ENCODE data around the gene MBOAT1. TPM values are rescaled to one million over a fixed set of nuclear protein-coding genes. Genes with fewer than 3 reads are reported as not detected.

Gene MBOAT1
- polyA plus RNA-seq (2.2 to 5.7 TPM (median 4.9 TPM) in 3 replicates), polyA minus RNA-seq (3.4 to 12.9 TPM (median 6.6 TPM) in 3 replicates)
- 0.72 TPM for polyA plus RNA-seq (2011; ENCODE audit: low read depth)
- 0.62 and 1.7 TPM in 2 replicates for polyA plus RNA-seq (2011; cell fraction: cytosol; rRNA removed)
- 6.8 and 8.3 TPM in 2 replicates for polyA plus RNA-seq (2011; cell fraction: nucleus; rRNA removed)
- polyA plus RNA-seq (2012; ENCODE audit: low replicate concordance): 1.1 and 4.1 TPM in 2 replicates
- polyA minus RNA-seq (2011; cell fraction: cytosol; rRNA and poly(A)+ RNA removed): 2.9 TPM
- polyA minus RNA-seq (2011; cell fraction: nucleus; rRNA and poly(A)+ RNA removed): 4.2 and 8.5 TPM in 2 replicates

- peak within 1 kb of the TSS; percentile 99 for H3K4me2 ChIP-seq (ENCODE audit: control insufficient read depth, extremely low read depth, insufficient read depth, low read depth, low read length)
- no peaks in the 10 kb centered on the region for H4K20me1 ChIP-seq (ENCODE audit: control insufficient read depth, extremely low read depth, insufficient read depth, low read length)
- peak within 1 kb of the TSS; percentile 88 for H3K9ac ChIP-seq (ENCODE audit: control insufficient read depth, extremely low read depth, insufficient read depth, low read length)
- TF ChIP-seq EZH2 (IDR thresholded peaks at IDR 0.05; ENCODE audit: low read length) (no peak), CTCF (optimal IDR thresholded peaks at IDR 0.05 in 1 of 3, IDR thresholded peaks at IDR 0.05 in 1 of 3, conservative IDR thresholded peaks at IDR 0.05 in 1 of 3; ENCODE audit: extremely low read depth in 1 of 3, insufficient read depth in 2 of 3, low read length in 3 of 3) (peak in 2 of 3 experiments; percentile 14 to 36)
- dilution Hi-C loops (cut with MboI; ENCODE audit: extremely low pct_ligation_motif_present, low sequenced_read_pairs): no loop called here
- peak; percentile 44 for FAIRE-seq
- H3K27me3 ChIP-seq (ENCODE audit: control insufficient read depth, extremely low read depth, insufficient read depth, low read length): no peaks in the 10 kb centered on the region
- no peaks in the 10 kb centered on the region for H3K9me3 ChIP-seq (ENCODE audit: control insufficient read depth, low read depth, low read length)
- H3K9me1 ChIP-seq (ENCODE audit: control insufficient read depth, extremely low read depth, insufficient read depth, low read length): no peaks in the 10 kb centered on the region
- peaks cover 33% of the 10 kb centered on the region for H3K4me1 ChIP-seq (ENCODE audit: control insufficient read depth, extremely low read depth, insufficient read depth, low read length)
- H3K79me2 ChIP-seq (ENCODE audit: control insufficient read depth, insufficient read depth, low read length): peaks cover 18% of the 10 kb centered on the region
- peak; percentile 13 for DNase-seq (ENCODE audit: low read depth, low spot score)
- peak within 1 kb of the TSS; percentile 94 for H3K27ac ChIP-seq (ENCODE audit: control insufficient read depth, insufficient read depth, low read length)
- peak within 1 kb of the TSS; percentile 71 to 87 (median 78) for H3K4me3 ChIP-seq (ENCODE audit: control insufficient read depth in 2 of 3, extremely low read depth in 1 of 3, insufficient read depth in 2 of 3, low read depth in 1 of 3, low read length in 3 of 3)
- H3K36me3 ChIP-seq (ENCODE audit: control insufficient read depth in 2 of 2, extremely low read depth in 1 of 2, insufficient read depth in 2 of 2, low read length in 2 of 2): no peaks in the 10 kb centered on the region
- H2AFZ ChIP-seq (ENCODE audit: control insufficient read depth, low read length): peak within 1 kb of the TSS; percentile 98
Observed at GRCh38 chr6:20212392-20213111, at the start of gene MBOAT1. MBOAT1 (minus strand) TSS chr6:20212469; CDS start chr6:20212234, 235 bp downstream.

- no peak overlapping the region for H2AFZ ChIP-seq (ENCODE audit: control insufficient read depth, low read length)
- no peaks in the 10 kb centered on the region for H3K27me3 ChIP-seq (ENCODE audit: control insufficient read depth, extremely low read depth, insufficient read depth, low read length)
- no peak overlapping the region for H3K4me3 ChIP-seq (ENCODE audit: control insufficient read depth in 2 of 3, extremely low read depth in 1 of 3, insufficient read depth in 2 of 3, low read depth in 1 of 3, low read length in 3 of 3)
- DNase-seq (ENCODE audit: low read depth, low spot score): no peak
- H3K4me2 ChIP-seq (ENCODE audit: control insufficient read depth, extremely low read depth, insufficient read depth, low read depth, low read length): no peak overlapping the region
- H3K9ac ChIP-seq (ENCODE audit: control insufficient read depth, extremely low read depth, insufficient read depth, low read length): no peak overlapping the region
- no peaks in the 10 kb centered on the region for H3K9me1 ChIP-seq (ENCODE audit: control insufficient read depth, extremely low read depth, insufficient read depth, low read length)
- TF ChIP-seq EZH2 (IDR thresholded peaks at IDR 0.05; ENCODE audit: low read length): no peak
- no peak for TF ChIP-seq CTCF (optimal IDR thresholded peaks at IDR 0.05 in 1 of 3, IDR thresholded peaks at IDR 0.05 in 1 of 3, conservative IDR thresholded peaks at IDR 0.05 in 1 of 3; ENCODE audit: extremely low read depth in 1 of 3, insufficient read depth in 2 of 3, low read length in 3 of 3)
- no peaks in the 10 kb centered on the region for H3K79me2 ChIP-seq (ENCODE audit: control insufficient read depth, insufficient read depth, low read length)
- dilution Hi-C loops (cut with MboI; ENCODE audit: extremely low pct_ligation_motif_present, low sequenced_read_pairs): no loop called here
- H3K36me3 ChIP-seq (ENCODE audit: control insufficient read depth in 2 of 2, extremely low read depth in 1 of 2, insufficient read depth in 2 of 2, low read length in 2 of 2): no peaks in the 10 kb centered on the region
- H4K20me1 ChIP-seq (ENCODE audit: control insufficient read depth, extremely low read depth, insufficient read depth, low read length): no peaks in the 10 kb centered on the region
- H3K27ac ChIP-seq (ENCODE audit: control insufficient read depth, insufficient read depth, low read length): no peak overlapping the region
- FAIRE-seq: no peak
- peaks cover 2% of the 10 kb centered on the region for H3K9me3 ChIP-seq (ENCODE audit: control insufficient read depth, low read depth, low read length)
- H3K4me1 ChIP-seq (ENCODE audit: control insufficient read depth, extremely low read depth, insufficient read depth, low read length): peaks cover 4% of the 10 kb centered on the region
Observed at GRCh38 chr6:20261685-20262084, 49.4 kb upstream of the MBOAT1 start.
